HepG2 (cell line): ENCODE measurements around the gene SAMD14. TPM values are rescaled to one million over a fixed set of nuclear protein-coding genes. Genes with fewer than 3 reads are reported as not detected.

Experiments
- ARHGAP35 ChIP-seq: sonication (generic); formaldehyde crosslinking; IDR thresholded peaks from 2 replicates; pipeline ENCODE4 v1.9.0; 2022; ENCODE audit warnings: mild to moderate bottlenecking, inconsistent platforms, moderate library complexity, missing genetic modification reagents, borderline replicate concordance
- CHCHD3 ChIP-seq: sonication (generic); formaldehyde crosslinking; IDR thresholded peaks from 2 replicates; pipeline ENCODE4 v1.8.0; 2022; ENCODE audit warnings: mild to moderate bottlenecking, missing genetic modification reagents, moderate library complexity
- ELF3 ChIP-seq: IDR thresholded peaks from 2 replicates; pipeline ENCODE4 v1.6.1; 2016; ENCODE audit warnings: missing genetic modification reagents, missing compliant biosample characterization
- FOXO1 ChIP-seq: sonication (generic); formaldehyde crosslinking; IDR thresholded peaks from 2 replicates; pipeline ENCODE4 v1.4.0; 2020; ENCODE audit warnings: missing genetic modification reagents
- GLI4 ChIP-seq: sonication (generic); formaldehyde crosslinking; IDR thresholded peaks from 2 replicates; pipeline ENCODE4 v1.5.1; 2020; ENCODE audit warnings: missing genetic modification reagents, mild to moderate bottlenecking, moderate library complexity, borderline replicate concordance
- HOXA3 ChIP-seq: sonication (generic); formaldehyde crosslinking; IDR thresholded peaks from 2 replicates; pipeline ENCODE4 v1.5.0; 2020; ENCODE audit warnings: missing genetic modification reagents
- KLF12 ChIP-seq: sonication (generic); formaldehyde crosslinking; IDR thresholded peaks from 2 replicates; pipeline ENCODE4 v1.4.0; 2020; ENCODE audit warnings: missing genetic modification reagents, borderline replicate concordance
- MED1 ChIP-seq: sonication (generic); formaldehyde crosslinking; IDR thresholded peaks from 2 replicates; pipeline ENCODE4 v1.4.0; 2020; ENCODE audit warnings: missing genetic modification reagents
- MED8 ChIP-seq: sonication (generic); formaldehyde crosslinking; IDR thresholded peaks from 2 replicates; pipeline ENCODE4 v1.8.1; 2023; ENCODE audit warnings: mild to moderate bottlenecking, missing genetic modification reagents; ENCODE audit not compliant: insufficient replicate concordance
- PITX1 ChIP-seq: sonication (generic); formaldehyde crosslinking; IDR thresholded peaks from 2 replicates; pipeline ENCODE4 v1.5.1; 2020; ENCODE audit warnings: mild to moderate bottlenecking, missing genetic modification reagents
- RBM22 ChIP-seq: fragments of 200-400 bp; formaldehyde crosslinking; optimal IDR thresholded peaks from 2 replicates; pipeline ENCODE3; 2017; ENCODE audit warnings: mild to moderate bottlenecking, low read length, moderate library complexity
- SALL2 ChIP-seq: sonication (generic); formaldehyde crosslinking; IDR thresholded peaks from 2 replicates; pipeline ENCODE4 v1.8.1; 2023; ENCODE audit warnings: mild to moderate bottlenecking, missing genetic modification reagents, inconsistent platforms
- SP5 ChIP-seq: IDR thresholded peaks from 2 replicates; pipeline ENCODE4 v1.6.1; 2016; ENCODE audit warnings: low read depth, borderline replicate concordance
- ZNF12 ChIP-seq: sonication (generic); formaldehyde crosslinking; IDR thresholded peaks from 2 replicates; pipeline ENCODE4 v1.5.0; 2020; ENCODE audit warnings: missing genetic modification reagents
- ZNF253 ChIP-seq: sonication (generic); formaldehyde crosslinking; IDR thresholded peaks from 2 replicates; pipeline ENCODE4 v1.8.0; 2022; ENCODE audit warnings: mild to moderate bottlenecking, missing genetic modification reagents, borderline replicate concordance
- ZNF773 ChIP-seq: sonication (generic); formaldehyde crosslinking; IDR thresholded peaks from 2 replicates; pipeline ENCODE4 v1.4.0; 2020; ENCODE audit warnings: missing genetic modification reagents, borderline replicate concordance
- ZSCAN20 ChIP-seq: sonication (generic); formaldehyde crosslinking; IDR thresholded peaks from 2 replicates; pipeline ENCODE4 v1.4.0; 2020; ENCODE audit warnings: missing genetic modification reagents, mild to moderate bottlenecking, borderline replicate concordance
- polyA plus RNA-seq, 8 experiments: library from polyadenylated mRNA; depleted of rRNA in 3 of 8; stranded (reverse) in 7 of 8; unstranded in 1 of 8; fragments of >200 nt; fragmentation: Illumina TruSeq in 4 of 8; extraction: Trizol in 4 of 8; gene quantifications; 2 replicates each; pipeline versions ENCODE4 v1.2.1 to v1.2.3, GENCODE V29; 2011 to 2016; ENCODE audit warnings: low read depth in 4 of 8, missing spikeins in 1 of 8, mixed read lengths in 1 of 8; ENCODE audit not compliant: insufficient read depth in 1 of 8
- total RNA-seq, 5 experiments: library from RNA; depleted of rRNA; stranded (reverse); fragments of >200 nt; fragmentation: Illumina TruSeq; extraction: Trizol; gene quantifications; 2 replicates each; pipeline ENCODE4 v1.2.3, GENCODE V29; 2016; ENCODE audit warnings: low read depth in 1 of 5
- TF ChIP-seq, protein P1 (sequence below): sonication (generic); formaldehyde crosslinking; IDR thresholded peaks from 2 replicates; pipeline ENCODE4 v1.9.0; 2021; ENCODE audit warnings: missing genetic modification reagents, borderline replicate concordance
- TF ChIP-seq, protein P2 (sequence below): IDR thresholded peaks from 2 replicates; pipeline ENCODE4 v1.6.1; 2016; ENCODE audit warnings: control low read depth
- TF ChIP-seq, protein P3 (sequence below): sonication (generic); formaldehyde crosslinking; IDR thresholded peaks from 2 replicates; pipeline ENCODE4 v1.5.1; 2020; ENCODE audit warnings: mild to moderate bottlenecking, missing genetic modification reagents, moderate library complexity
- TF ChIP-seq, protein P4 (sequence below): sonication (generic); formaldehyde crosslinking; conservative IDR thresholded peaks from 2 replicates; pipeline ENCODE4 v1.4.0; 2020; ENCODE audit warnings: missing genetic modification reagents
- TF ChIP-seq, protein P5 (sequence below): IDR thresholded peaks from 2 replicates; pipeline ENCODE4 v1.6.1; 2012; ENCODE audit warnings: inconsistent platforms

The SAMD14 gene
- total and polyA plus RNA-seq, 2 of the 13 experiments (the other 11 are each of a cell fraction or from before 2014, with no cell fraction given), result 0.07 to 0.22 TPM

DNA sequence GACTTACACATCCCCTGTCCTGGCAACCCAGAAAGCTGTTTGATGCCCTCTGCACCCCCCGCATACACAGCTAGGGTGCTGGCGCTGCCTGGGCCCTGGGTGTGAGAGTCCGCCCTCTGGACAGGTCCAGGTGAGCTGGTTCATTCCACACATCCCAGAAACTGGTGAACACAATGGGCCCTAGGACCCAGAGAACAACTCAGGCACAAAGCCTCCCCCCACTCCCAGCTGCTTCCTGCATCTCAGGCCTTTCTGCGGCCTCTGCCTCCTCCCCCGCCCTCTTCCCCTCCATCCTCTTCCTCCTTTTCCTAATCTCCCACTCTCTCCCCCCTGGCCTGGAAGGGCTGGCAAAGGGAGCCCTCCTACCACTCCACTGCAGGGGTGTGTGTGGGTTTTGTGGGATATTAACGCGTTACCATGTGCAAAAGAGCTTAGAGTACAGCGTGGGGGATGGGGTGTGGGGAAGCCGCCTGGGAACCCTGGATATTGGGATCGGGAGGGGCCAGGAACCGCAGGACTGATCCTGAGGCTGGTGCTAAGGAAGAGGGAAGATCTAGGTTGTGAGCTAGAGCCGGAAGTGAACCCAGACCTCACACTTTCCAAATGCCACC lies 22.1 kb upstream of the SAMD14 start (continued):
- TF ChIP-seq, protein P1, sequence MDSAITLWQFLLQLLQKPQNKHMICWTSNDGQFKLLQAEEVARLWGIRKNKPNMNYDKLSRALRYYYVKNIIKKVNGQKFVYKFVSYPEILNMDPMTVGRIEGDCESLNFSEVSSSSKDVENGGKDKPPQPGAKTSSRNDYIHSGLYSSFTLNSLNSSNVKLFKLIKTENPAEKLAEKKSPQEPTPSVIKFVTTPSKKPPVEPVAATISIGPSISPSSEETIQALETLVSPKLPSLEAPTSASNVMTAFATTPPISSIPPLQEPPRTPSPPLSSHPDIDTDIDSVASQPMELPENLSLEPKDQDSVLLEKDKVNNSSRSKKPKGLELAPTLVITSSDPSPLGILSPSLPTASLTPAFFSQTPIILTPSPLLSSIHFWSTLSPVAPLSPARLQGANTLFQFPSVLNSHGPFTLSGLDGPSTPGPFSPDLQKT (CRISPR knock-in tag), result no peak
- no peak for TF ChIP-seq RBM22
- peak; percentile 42; the same call in 1 of the 2 replicates for TF ChIP-seq FOXO1 (CRISPR knock-in tag)
- no peak for TF ChIP-seq MED8 (CRISPR knock-in tag)
- TF ChIP-seq HOXA3 (CRISPR knock-in tag), result peak; percentile 63; the same call in 1 of the 2 replicates
- no peak for TF ChIP-seq ARHGAP35 (CRISPR knock-in tag)
- TF ChIP-seq ZNF773 (CRISPR knock-in tag), result no peak
- TF ChIP-seq, protein P2, sequence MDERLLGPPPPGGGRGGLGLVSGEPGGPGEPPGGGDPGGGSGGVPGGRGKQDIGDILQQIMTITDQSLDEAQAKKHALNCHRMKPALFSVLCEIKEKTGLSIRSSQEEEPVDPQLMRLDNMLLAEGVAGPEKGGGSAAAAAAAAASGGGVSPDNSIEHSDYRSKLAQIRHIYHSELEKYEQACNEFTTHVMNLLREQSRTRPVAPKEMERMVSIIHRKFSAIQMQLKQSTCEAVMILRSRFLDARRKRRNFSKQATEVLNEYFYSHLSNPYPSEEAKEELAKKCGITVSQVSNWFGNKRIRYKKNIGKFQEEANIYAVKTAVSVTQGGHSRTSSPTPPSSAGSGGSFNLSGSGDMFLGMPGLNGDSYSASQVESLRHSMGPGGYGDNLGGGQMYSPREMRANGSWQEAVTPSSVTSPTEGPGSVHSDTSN (CRISPR knock-in tag), result no peak
- TF ChIP-seq, protein P3, sequence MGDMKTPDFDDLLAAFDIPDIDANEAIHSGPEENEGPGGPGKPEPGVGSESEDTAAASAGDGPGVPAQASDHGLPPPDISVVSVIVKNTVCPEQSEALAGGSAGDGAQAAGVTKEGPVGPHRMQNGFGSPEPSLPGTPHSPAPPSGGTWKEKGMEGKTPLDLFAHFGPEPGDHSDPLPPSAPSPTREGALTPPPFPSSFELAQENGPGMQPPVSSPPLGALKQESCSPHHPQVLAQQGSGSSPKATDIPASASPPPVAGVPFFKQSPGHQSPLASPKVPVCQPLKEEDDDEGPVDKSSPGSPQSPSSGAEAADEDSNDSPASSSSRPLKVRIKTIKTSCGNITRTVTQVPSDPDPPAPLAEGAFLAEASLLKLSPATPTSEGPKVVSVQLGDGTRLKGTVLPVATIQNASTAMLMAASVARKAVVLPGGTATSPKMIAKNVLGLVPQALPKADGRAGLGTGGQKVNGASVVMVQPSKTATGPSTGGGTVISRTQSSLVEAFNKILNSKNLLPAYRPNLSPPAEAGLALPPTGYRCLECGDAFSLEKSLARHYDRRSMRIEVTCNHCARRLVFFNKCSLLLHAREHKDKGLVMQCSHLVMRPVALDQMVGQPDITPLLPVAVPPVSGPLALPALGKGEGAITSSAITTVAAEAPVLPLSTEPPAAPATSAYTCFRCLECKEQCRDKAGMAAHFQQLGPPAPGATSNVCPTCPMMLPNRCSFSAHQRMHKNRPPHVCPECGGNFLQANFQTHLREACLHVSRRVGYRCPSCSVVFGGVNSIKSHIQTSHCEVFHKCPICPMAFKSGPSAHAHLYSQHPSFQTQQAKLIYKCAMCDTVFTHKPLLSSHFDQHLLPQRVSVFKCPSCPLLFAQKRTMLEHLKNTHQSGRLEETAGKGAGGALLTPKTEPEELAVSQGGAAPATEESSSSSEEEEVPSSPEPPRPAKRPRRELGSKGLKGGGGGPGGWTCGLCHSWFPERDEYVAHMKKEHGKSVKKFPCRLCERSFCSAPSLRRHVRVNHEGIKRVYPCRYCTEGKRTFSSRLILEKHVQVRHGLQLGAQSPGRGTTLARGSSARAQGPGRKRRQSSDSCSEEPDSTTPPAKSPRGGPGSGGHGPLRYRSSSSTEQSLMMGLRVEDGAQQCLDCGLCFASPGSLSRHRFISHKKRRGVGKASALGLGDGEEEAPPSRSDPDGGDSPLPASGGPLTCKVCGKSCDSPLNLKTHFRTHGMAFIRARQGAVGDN, result peak; percentile 68
- peak; percentile 85 for TF ChIP-seq PITX1 (CRISPR knock-in tag)
- no peak; the same call in 1 of the 2 replicates for TF ChIP-seq SALL2 (CRISPR knock-in tag)
- TF ChIP-seq ELF3 (CRISPR knock-in tag), result peak; percentile 96
- no peak for TF ChIP-seq CHCHD3 (CRISPR knock-in tag)
- no peak for TF ChIP-seq ZNF253
- no peak for TF ChIP-seq GLI4 (CRISPR knock-in tag)
- TF ChIP-seq ZSCAN20 (CRISPR knock-in tag), result no peak
- no peak for TF ChIP-seq KLF12 (CRISPR knock-in tag)
- peak; percentile 66 for TF ChIP-seq SP5 (CRISPR knock-in tag)
- peak; percentile 47; the same call in 1 of the 2 replicates for TF ChIP-seq MED1
- TF ChIP-seq, protein P4, sequence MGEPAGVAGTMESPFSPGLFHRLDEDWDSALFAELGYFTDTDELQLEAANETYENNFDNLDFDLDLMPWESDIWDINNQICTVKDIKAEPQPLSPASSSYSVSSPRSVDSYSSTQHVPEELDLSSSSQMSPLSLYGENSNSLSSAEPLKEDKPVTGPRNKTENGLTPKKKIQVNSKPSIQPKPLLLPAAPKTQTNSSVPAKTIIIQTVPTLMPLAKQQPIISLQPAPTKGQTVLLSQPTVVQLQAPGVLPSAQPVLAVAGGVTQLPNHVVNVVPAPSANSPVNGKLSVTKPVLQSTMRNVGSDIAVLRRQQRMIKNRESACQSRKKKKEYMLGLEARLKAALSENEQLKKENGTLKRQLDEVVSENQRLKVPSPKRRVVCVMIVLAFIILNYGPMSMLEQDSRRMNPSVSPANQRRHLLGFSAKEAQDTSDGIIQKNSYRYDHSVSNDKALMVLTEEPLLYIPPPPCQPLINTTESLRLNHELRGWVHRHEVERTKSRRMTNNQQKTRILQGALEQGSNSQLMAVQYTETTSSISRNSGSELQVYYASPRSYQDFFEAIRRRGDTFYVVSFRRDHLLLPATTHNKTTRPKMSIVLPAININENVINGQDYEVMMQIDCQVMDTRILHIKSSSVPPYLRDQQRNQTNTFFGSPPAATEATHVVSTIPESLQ, result no peak
- TF ChIP-seq, protein P5, sequence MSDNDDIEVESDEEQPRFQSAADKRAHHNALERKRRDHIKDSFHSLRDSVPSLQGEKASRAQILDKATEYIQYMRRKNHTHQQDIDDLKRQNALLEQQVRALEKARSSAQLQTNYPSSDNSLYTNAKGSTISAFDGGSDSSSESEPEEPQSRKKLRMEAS, result peak; percentile 82
- TF ChIP-seq ZNF12 (CRISPR knock-in tag), result no peak
